ENCODE results near the gene ZBTB46.

DNA sequence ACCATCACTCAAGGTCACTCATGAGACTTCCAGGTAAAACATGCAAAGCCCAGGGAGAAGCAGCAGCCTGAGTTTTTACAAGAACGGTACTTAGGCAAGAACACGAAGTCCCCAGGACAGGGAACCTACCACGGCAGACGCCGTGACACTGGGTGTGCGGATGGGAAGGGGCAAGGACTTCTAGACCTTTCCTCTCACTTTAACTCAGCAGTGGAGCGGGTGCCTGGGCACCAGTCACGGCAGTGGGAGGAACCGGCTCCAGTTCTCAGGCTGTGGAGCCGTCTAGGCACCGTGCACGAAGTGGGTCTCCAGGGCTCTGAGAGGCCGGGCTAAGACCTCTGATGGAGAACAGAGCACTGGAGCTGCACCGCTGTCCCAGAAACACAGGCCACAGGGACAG is 2.5 kb downstream of the ZBTB46 start:
- TF ChIP-seq, protein P1, sequence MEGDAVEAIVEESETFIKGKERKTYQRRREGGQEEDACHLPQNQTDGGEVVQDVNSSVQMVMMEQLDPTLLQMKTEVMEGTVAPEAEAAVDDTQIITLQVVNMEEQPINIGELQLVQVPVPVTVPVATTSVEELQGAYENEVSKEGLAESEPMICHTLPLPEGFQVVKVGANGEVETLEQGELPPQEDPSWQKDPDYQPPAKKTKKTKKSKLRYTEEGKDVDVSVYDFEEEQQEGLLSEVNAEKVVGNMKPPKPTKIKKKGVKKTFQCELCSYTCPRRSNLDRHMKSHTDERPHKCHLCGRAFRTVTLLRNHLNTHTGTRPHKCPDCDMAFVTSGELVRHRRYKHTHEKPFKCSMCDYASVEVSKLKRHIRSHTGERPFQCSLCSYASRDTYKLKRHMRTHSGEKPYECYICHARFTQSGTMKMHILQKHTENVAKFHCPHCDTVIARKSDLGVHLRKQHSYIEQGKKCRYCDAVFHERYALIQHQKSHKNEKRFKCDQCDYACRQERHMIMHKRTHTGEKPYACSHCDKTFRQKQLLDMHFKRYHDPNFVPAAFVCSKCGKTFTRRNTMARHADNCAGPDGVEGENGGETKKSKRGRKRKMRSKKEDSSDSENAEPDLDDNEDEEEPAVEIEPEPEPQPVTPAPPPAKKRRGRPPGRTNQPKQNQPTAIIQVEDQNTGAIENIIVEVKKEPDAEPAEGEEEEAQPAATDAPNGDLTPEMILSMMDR (IDR thresholded peaks at IDR 0.05): no peak
- no peak for TF ChIP-seq POLR2AphosphoS5 (IDR thresholded peaks at IDR 0.05; ENCODE audit: insufficient read depth in 1 of 2, low read depth in 1 of 2)

Data from vagina (tissue), 2 donors.